ENCODE data around the gene LGI4.
"Not testable (repeated sequence)": the region's sequence is repeated elsewhere in the genome, so short reads cannot be mapped to it uniquely, and the experiment has no call there.

Gene LGI4

DNA sequence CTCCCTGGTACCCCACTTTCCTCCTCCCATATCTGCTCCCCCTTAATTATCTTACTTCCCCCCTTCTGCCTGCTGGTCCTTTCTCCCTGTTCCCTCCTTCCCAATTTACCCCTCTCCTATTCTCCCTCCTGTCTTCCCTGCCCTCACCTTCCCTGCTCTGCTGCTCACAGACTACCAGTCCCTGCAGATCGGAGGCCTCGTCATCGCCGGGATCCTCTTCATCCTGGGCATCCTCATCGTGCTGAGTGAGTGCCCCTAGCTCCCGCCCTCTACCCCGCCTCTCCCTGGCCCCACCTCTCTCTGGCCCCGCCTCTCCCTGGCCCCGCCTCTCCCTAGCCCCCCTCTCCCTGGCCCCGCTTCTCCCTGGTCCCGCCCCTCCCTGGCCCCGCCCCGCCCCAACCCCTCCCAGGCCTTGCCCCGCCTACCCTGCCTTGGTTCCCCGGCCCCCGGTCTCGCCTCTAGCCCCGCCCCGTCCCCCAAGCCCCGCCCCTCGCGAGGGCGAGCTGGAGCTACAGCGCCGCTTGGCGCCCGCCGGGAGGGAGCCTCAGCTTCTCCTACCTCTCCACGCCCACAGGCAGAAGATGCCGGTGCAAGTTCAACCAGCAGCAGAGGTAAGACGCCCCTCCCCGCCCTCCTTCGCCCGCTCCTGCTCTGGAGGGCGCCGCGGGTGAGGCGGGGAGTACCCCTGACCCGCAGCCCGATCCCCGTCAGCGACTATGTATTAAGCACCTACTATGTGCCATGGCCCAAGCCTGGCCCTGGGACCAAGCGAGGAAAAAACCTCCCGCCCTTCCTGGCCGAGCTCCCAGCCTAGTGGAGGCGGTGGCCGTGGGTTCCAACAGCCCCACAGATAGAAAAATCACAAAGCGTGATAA is 6.3 kb upstream of the LGI4 start:
- peak; percentile 98 for DNase-seq

DNA sequence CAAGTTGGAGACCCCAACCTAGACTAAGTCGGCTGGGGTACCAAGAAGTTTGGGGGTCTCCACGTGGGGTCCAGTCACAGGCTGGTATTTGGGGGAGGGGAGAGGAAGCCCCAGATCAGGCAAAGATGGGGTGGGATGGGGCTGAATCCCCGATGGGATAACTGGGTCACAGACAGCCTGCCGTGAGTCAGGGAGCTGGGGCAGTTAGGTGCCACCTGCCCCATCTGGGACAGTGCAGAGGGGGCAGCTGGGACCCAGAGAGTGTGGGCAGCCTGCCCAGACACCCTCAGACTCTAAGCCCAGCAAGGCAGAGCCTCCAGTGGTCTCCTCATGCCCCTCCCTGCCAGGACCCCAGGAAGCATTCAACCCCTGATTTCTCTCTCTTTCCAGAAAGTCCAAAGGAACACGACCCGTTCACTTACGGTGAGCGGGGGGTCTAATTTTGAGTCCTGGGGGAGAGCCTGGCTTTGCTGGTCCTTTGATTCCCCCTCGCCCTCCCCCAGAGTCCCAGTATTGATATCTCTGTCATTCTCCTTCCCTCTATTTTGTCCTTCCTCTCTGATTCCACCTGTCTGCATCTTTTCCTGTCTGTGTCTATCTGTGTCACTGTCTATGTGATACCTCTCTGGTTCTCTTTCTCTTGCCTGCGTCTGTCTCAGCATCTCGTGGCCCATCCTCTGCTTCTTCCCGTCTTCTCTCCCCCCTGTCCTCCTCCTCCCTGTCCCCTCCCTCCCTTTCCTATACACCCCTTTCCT is 5.5 kb upstream of the LGI4 start:
- no peak for DNase-seq

- no peak for DNase-seq
These were observed 3.5 kb upstream of the LGI4 start, which contains the start of gene FXYD1 for GRCh38 chr19:35138305-35138892. Gene FXYD1 (plus strand): TSS chr19:35138824. CDS start chr19:35140080, 1,256 bp downstream.

GRCh38 chr19:35136977-35137702 is 2.3 kb upstream of the LGI4 start:
- DNase-seq = no peak

GRCh38 chr19:35136231-35136630 is 1.4 kb upstream of the LGI4 start:
- DNase-seq = no peak

DNA sequence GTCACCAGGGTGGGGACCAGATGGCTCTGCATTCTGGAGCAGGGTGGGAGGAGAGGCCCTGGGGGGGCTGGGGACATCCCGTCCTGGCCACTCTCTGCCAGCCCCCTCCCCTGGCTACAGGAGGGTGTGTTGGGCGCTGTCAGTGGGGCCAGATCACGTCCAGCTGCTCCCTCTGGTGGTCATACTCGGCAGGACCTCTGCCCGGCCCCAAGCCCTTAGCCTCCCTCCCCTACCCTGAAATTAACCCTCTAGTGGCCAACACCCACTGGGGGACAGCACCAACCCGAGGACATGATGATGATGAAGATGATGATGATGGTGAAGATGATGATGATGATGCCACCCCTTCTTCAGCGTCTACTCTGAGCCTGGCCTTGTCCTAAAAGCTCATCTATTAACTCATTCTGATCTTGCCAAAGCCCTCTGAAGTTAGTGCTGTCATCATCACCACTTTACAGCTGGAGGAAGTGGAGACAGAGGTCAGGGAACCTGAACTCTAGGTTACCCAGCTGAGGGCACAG is 590 bp upstream of the LGI4 start:
- DNase-seq = peak; percentile 87

DNA sequence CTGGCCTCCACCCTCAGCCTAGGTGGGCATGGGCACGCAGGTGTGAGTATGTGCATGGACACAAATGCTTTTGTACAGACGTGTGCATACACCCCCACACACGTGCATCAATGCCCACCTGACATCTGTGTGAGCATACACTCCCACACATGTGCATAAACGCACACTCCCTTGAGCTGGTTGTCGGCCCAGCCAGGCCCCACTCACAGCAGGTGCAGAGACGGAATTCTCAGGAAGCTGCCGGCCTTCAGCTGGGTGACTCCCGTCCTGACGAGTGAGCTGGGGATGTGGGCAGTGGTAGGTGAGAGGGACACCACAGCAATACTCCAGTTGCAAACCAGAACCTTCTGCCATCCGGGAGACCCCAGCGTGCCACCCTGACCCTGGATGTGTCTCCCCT is 1.0 kb downstream of the LGI4 start:
- no peak for DNase-seq

GRCh38 chr19:35132254-35132653 is 2.6 kb downstream of the LGI4 start:
- DNase-seq = no peak

DNA sequence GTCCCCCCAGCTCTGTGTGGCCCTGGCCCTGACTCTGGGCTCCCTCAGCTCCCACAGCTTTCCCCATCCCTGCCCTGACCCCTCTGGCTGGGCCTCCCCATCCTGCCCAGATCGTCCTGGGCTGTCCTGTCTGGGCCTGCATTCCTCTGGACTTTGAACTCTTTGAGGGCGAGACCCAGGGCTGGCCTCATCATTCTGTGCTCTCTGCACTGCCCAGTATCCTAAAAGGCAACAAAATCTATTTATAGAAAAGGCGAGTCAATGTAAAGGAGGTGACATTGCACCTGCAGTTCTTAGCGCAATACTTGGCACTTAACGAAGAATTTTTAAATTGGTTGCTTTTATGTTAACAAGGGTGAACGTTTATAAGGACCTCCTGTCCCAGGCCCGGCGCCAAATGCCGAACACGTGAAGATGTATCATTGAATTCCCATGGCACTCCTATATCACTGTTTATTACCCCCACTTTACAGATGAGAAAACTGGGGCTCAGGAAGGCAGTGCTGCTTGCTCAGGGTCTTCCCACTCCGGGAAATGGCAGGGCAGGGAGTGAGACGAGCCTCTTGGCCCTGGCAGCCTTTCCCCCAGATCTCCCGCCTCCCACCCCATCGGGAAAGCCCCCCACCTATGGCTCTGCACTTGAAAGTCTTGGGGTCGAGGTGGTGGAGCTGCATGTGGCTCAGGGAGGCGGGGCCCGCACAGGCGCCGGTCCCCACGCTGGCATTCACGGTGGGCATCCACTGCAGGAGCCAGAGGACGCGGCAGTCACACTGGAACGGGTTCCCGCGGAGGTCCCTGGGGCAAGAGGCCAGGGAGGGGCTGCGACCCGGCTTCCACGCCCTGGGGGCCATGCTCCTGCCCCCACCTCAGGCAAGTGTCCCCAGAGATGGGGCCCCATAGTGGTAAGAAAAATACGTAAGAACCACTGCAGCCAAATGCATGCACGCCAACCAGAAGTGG is 3.8 kb downstream of the LGI4 start:
- no peak for DNase-seq

DNA sequence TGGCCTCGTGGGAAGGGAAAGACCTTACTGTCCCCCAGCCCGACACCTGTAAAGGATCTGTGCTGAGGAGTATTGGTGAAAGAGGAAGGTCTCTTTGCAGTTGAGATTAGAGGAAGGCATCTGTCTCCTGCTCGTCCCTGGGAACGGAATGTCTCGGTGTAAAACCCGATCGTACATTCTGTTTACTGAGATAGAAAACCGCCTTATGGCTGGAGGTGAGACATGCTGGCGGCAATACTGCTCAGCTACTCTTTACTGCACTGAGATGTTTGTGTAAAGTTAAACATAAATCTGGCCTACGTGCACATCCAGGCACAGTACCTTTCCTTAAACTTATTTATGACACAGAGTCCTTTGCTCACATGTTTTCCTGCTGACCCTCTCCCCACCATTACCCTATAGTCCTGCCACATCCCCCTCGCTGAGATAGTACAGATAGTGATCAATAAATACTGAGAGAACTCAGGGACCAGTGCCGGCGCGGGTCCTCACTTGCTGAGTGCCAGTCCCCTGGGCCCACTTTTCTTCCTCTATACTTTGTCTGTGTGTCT is 5.1 kb downstream of the LGI4 start:
- not testable (repeated sequence) for DNase-seq

DNA sequence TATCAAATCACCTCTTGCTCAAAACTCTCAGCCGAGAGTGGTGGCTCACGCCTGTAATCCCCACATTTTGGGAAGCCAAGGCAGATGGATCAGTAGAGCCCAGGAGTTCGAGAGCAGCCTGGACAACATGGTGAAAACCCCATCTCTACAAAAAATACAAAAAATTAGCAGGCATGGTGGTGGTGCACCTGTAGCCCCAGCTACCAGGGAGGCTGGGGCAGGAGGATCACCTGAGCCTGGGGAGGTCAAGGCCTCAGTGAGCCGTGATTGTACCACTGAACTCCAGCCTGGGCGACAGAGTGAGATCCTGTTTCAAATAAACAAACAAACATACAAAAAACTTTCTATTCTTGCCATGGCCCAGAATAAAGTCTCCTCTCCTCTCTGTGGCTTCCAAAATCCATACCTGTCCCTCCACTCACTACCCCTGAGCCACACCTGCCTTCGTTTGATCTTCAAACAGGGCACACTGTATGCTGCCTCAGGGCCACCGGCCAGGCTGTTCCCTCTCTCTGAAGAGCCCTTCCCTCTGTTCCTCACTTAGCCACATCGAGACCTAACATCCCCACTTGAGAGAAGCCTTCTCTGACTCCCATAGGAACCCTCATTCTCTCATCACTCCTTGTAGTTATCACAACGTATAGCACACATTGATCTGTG is 6.3 kb downstream of the LGI4 start:
- DNase-seq = no peak

GRCh38 chr19:35127871-35128270 is 7.0 kb downstream of the LGI4 start:
- DNase-seq = no peak

DNA sequence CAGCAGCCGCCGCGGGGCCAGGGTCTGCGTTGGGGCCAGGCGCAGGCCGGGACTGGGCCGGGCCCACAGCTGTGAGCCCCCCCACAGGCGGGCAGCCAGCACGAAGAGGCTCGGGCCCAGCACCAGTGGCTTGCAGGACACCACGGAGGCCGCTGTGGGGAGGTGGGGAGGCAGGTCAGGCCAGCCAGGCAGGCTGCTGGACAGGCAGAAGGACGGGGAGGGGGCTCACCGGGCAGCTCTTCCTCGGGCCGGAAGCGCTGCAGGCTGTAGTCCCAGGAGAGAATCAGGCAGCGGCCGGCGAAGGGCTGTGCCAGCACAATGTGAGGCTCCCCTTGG is 8.3 kb downstream of the LGI4 start:
- no peak for DNase-seq

- no peak for DNase-seq
These were observed 8.9 kb downstream of the LGI4 start for GRCh38 chr19:35125749-35126623.

DNA sequence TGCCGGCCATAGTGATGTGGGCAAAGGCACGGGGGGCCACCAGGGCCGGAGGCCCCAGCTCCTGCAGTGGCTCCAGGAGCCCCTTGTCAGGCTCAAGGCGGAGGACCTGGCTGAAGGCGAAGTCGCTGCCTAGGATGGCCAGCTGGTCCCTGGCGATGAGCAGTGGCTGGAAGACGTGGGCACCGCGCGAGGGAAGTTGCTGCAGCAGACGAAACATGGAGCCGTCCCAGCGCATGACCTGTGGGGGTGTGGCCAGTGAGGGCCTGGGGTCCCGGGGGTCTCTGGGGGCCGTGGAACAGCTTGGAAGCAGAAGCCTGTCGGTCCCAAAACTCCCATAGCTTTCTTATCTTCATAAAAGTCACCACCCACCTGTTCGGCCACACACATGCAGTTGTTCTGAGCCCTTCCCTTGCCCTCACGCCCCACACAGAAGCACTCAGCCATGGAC is 9.6 kb downstream of the LGI4 start:
- DNase-seq = no peak

DNA sequence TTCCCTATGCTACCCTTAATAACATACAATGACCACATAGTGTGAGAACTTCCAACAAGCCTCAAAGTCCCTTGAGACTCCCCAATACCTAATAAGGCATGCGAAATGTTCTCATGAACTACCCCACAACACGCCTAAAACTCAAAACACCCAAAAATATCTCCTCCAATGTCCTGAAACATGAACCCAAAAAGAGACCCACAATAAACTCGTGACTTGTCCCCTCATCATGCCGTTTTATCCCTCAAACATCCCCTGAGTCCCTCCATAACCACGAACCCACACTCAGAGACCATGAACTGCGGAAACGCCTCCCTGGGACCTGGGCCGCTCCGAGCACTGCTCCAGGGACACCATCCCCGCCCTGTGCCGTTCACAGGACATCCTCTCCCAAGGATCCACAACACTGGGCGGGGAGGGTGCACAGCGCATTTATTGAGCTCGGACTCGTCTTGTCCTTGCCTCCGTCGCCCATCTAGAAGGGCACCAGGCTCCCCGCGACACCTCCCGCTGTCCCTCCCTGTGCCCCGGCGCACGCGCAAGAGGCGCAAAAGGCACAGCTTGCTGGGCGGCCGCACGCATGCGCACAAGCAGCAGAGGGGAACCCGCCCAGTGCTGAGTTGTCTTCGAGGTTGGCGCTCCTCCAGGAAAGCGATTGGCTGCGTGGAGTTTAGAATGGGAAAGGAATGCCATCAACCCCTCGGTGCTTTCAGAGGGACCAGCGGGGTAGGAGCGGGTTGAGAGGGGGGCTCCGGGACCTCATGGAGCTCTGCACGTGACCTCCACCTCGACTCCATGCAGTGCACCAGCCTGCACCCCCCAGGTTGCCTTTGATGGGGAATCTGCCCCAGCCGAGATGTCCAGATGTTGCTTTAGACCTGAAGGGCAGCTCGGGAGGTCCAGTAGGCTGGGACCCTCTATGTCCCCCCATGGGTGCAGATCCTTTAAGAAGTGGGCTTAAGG is 10.5 kb downstream of the LGI4 start:
- DNase-seq = peak; percentile 95

GRCh38 chr19:35123573-35123972 is 11.3 kb downstream of the LGI4 start:
- no peak for DNase-seq

All from activated effector memory CD4-positive, alpha-beta T cell treated with anti-CD3 and anti-CD28 coated beads, Interleukin-2, amount 50 U/mL, for 16 hours (primary cell).